Vagina (tissue), 2 donors: Measurements from ENCODE around the gene EHMT1. TPM values are rescaled to one million over a fixed set of nuclear protein-coding genes. Genes with fewer than 3 reads are reported as not detected.

Experiments
- DNase-seq, 2 donors: peaks; one replicate each; pipeline ENCODE4 v3.0.0-alpha.2; 2017; ENCODE audit errors: extremely low spot score in 2 of 2
- H3K27ac ChIP-seq: fragments of 200-600 bp; sonication (generic); one replicate; pipeline ENCODE4 v1.5.1; 2019
- H3K27me3 ChIP-seq: fragments of 200-600 bp; sonication (generic); one replicate; pipeline ENCODE4 v1.5.1; 2019
- H3K36me3 ChIP-seq, 2 donors: fragments of 200-600 bp; sonication (generic); one replicate each; pipeline ENCODE4 v1.5.1; 2017 to 2019
- H3K4me1 ChIP-seq: fragments of 200-600 bp; sonication (generic); one replicate; pipeline ENCODE4 v1.5.1; 2019
- H3K4me3 ChIP-seq, 2 donors: fragments of 200-600 bp; sonication (generic); 1 replicate in 1 of 2; 2 replicates in 1 of 2; pipeline ENCODE4 v1.5.1; 2016 to 2019
- H3K9me3 ChIP-seq: fragments of 200-600 bp; sonication (generic); one replicate; pipeline ENCODE4 v1.5.1; 2019
- POLR2A ChIP-seq, 2 donors: fragments of 450-650 bp; IDR thresholded peaks; one replicate each; pipeline ENCODE4 v1.6.1; 2017; ENCODE audit warnings: antibody characterized with exemption in 2 of 2, mild to moderate bottlenecking in 2 of 2, moderate library complexity in 2 of 2
- POLR2AphosphoS5 ChIP-seq, 2 donors: sonication (generic); formaldehyde crosslinking; IDR thresholded peaks; one replicate each; pipeline ENCODE4 v1.9.0; 2017; ENCODE audit warnings: antibody characterized with exemption in 2 of 2, mild to moderate bottlenecking in 2 of 2, low read depth in 1 of 2; ENCODE audit not compliant: insufficient read depth in 1 of 2
- intact Hi-C: fragments of 100-400 bp; cut with DNase I; formaldehyde crosslinking; loops from one replicate; pipeline ENCODE4 v1.15.1; 2023
- total RNA-seq: library from RNA; depleted of rRNA; stranded (reverse); fragments of >200 nt; gene quantifications from one replicate; pipeline ENCODE4 v1.2.3, GENCODE V29; 2016
- TF ChIP-seq, protein P1 (sequence below), 3 experiments: fragments of 450-650 bp in 2 of 3; fragments of 200-600 bp in 1 of 3; sonication (generic) in 1 of 3; IDR thresholded peaks; one replicate each; pipeline ENCODE4 v1.5.1; 2017 to 2019; ENCODE audit warnings: antibody characterized with exemption in 3 of 3, mild to moderate bottlenecking in 2 of 3, moderate library complexity in 2 of 3

The EHMT1 gene
- total RNA-seq, 1 donor from 2014 or later = 65.8 TPM

DNA sequence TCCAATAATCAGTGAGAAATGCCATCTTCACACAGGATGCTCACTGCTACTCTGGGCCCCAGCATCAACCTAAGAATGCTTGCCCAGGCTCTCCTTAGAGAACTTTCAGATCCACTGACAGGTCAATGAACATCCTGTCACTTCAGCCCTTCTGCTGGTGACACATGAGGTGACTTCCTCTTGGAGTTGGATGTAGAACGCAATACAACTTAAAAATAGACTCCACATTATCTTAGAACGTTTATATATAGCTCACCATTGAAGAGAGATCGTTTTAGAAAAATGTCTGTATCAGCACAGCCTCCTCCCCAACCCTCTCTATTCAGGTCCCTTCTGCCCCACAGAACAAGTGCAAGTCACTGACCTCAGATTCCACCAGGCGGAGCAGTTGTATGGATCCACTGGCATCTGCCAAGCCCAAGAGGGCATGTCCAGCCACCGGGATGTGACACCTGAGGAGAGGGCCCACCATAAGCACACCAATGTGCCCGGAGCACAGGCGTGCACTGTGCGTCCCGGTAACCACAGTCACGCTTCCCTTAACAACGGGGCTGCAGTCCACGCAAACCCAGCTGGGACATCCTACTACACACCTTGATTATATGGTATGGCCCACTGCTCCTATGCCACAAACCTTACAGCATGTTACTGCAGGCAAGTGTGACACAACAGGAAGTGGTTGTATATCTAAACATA, 42.9 kb upstream of the EHMT1 start:
- TF ChIP-seq POLR2A (IDR thresholded peaks at IDR 0.05) (no peak), POLR2AphosphoS5 (IDR thresholded peaks at IDR 0.05; ENCODE audit: insufficient read depth in 1 of 2, low read depth in 1 of 2) (no peak)
- TF ChIP-seq, protein P1, sequence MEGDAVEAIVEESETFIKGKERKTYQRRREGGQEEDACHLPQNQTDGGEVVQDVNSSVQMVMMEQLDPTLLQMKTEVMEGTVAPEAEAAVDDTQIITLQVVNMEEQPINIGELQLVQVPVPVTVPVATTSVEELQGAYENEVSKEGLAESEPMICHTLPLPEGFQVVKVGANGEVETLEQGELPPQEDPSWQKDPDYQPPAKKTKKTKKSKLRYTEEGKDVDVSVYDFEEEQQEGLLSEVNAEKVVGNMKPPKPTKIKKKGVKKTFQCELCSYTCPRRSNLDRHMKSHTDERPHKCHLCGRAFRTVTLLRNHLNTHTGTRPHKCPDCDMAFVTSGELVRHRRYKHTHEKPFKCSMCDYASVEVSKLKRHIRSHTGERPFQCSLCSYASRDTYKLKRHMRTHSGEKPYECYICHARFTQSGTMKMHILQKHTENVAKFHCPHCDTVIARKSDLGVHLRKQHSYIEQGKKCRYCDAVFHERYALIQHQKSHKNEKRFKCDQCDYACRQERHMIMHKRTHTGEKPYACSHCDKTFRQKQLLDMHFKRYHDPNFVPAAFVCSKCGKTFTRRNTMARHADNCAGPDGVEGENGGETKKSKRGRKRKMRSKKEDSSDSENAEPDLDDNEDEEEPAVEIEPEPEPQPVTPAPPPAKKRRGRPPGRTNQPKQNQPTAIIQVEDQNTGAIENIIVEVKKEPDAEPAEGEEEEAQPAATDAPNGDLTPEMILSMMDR (IDR thresholded peaks at IDR 0.05) = no peak
- H3K4me1 ChIP-seq = peaks cover 38% of the 10 kb centered on the region
- no peak for DNase-seq
- H3K27me3 ChIP-seq = no peaks in the 10 kb centered on the region
- peaks cover 0 to 44% of the 10 kb centered on the region in 2 donors for H3K36me3 ChIP-seq
- no peak overlapping the region for H3K27ac ChIP-seq
- intact Hi-C loops = loop anchor here (2.0 kb wide), 2 partner anchors 13 to 75 kb away; no protein-coding TSS in a partner anchor
- no peak overlapping the region for H3K4me3 ChIP-seq
- H3K9me3 ChIP-seq = no peaks in the 10 kb centered on the region

DNA sequence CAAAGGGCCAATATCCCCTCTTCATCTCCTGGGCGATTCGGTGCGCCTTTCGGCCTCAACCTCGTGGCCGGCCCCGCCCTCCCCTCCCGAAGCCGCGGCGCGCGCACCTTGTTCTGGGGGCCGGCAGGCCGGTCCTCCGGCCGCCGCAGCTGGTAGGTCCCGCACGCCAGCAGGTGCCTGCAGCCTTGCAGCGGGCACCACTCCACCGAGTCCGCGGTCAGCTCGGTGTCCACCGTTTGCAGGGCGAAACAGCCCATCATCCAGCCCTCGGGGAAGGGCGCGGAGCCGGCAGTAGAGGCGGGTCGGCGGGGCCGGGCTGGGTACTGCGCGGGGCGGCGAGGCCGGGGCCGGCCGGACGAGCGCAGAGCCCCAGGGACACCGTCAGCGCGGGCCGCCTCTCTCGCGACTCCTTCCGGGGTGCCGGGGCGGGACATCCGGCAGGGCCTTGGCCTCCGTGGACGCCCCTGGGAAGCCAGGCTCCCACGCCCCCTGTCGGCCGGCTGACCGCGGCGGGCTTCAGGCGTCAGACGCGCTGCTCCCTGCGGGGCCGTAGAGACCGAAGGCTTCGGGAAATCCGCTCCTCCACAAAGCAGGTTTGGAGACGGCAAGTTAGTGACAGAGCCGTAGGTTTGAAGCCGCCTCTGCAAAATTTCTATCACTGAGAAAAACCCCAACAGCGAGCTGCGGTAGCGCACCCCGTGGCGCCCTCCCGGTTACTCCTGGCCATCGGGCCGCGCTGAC, 40.1 kb upstream of the EHMT1 start, which contains the start of gene DPH7:
TSS of gene DPH7 (minus strand) at position 408 of the 741 bp plus-strand sequence. CDS start at position 260, 148 bp downstream.
- no peaks in the 10 kb centered on the region for H3K27me3 ChIP-seq
- peaks cover 0 to 45% of the 10 kb centered on the region in 2 donors for H3K36me3 ChIP-seq
- intact Hi-C loops = no loop called here
- H3K9me3 ChIP-seq = no peaks in the 10 kb centered on the region
- H3K27ac ChIP-seq = peak within 1 kb of the TSS; percentile 60
- H3K4me3 ChIP-seq = peak within 1 kb of the TSS; percentile 92 to 98
- peaks cover 38% of the 10 kb centered on the region for H3K4me1 ChIP-seq
- TF ChIP-seq, protein P1 (IDR thresholded peaks at IDR 0.05) = peak; percentile 78 to 99 (median 84)
- peak in 1 of 2 donors; percentile 71 for TF ChIP-seq POLR2AphosphoS5 (IDR thresholded peaks at IDR 0.05; ENCODE audit: insufficient read depth in 1 of 2, low read depth in 1 of 2)
- TF ChIP-seq POLR2A (IDR thresholded peaks at IDR 0.05) = peak in 1 of 2 donors; percentile 42
- no peak for DNase-seq

DNA sequence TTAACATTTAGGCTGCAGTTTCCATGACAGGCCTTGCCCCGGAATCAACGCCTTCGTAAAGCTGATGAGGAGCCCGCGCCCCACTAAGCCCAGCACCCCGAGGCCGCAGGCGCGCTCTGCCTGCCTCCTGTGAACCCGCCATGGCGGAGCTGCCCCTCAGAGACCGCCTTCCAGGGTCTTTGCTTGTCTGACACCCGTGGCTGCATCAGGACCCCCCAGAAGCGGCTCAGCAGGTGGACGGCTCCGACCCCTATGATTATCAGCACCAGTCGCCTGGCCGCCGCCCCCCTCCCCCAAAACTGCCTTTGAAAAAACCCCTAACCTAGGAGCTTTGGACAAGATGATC, 39.6 kb upstream of the EHMT1 start:
- no peak for DNase-seq
- H3K9me3 ChIP-seq = no peaks in the 10 kb centered on the region
- TF ChIP-seq, protein P1 (IDR thresholded peaks at IDR 0.05) = no peak
- peak in 1 of 2 donors; percentile 9 for TF ChIP-seq POLR2AphosphoS5 (IDR thresholded peaks at IDR 0.05; ENCODE audit: insufficient read depth in 1 of 2, low read depth in 1 of 2)
- no peak for TF ChIP-seq POLR2A (IDR thresholded peaks at IDR 0.05)
- H3K27me3 ChIP-seq = no peaks in the 10 kb centered on the region
- intact Hi-C loops = no loop called here
- H3K4me1 ChIP-seq = peaks cover 38% of the 10 kb centered on the region
- H3K27ac ChIP-seq = peak overlapping the region; percentile 60
- H3K4me3 ChIP-seq = peak overlapping the region; percentile 92 to 98
- H3K36me3 ChIP-seq = peaks cover 0 to 43% of the 10 kb centered on the region in 2 donors

DNA sequence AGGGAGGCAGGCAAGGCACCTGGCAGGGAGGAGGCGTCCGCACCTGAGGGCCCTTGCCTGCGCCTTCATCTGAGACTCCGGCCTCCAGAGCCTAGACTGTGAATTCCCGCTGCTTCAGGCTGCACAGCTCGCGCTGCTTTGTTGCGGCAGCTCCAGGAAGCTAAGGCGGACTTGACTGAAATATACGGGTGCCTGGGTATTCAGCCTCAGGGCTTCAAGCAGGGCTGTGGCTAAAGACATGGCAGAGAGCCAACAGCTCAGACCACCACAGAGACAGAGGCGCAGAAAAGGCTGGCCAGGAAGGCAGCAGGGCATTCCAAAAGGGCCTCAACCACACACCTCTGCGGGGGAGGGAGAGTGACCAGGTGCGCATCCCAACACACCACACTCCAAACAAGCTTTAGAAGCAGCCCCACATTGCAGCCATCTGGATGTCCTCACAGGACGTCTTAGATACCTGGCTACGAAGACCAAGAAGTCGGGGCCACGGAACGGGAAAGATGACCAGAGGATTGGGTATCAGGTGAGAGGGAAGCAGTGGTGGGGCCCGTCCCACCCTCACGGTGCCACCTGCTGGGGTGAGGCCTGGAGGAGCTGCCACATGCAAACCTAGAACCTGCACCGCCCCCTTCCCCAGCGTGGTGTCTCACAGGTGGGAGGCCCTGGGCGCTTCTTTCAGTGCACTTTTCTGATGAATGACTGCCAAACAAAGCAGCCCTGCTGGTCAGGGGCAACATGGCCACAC, 38.4 kb upstream of the EHMT1 start:
- TF ChIP-seq, protein P1 (IDR thresholded peaks at IDR 0.05) = no peak
- TF ChIP-seq POLR2AphosphoS5 (IDR thresholded peaks at IDR 0.05; ENCODE audit: insufficient read depth in 1 of 2, low read depth in 1 of 2) = no peak
- TF ChIP-seq POLR2A (IDR thresholded peaks at IDR 0.05) = no peak
- no peaks in the 10 kb centered on the region for H3K27me3 ChIP-seq
- H3K36me3 ChIP-seq = peaks cover 0 to 44% of the 10 kb centered on the region in 2 donors
- H3K27ac ChIP-seq = no peak overlapping the region
- no peaks in the 10 kb centered on the region for H3K9me3 ChIP-seq
- H3K4me1 ChIP-seq = peaks cover 37% of the 10 kb centered on the region
- H3K4me3 ChIP-seq = no peak overlapping the region
- DNase-seq = no peak
- intact Hi-C loops = no loop called here
